NCI-H748 (cell line): ENCODE results near the gene CCDC146.

Experiments
- DNase-seq: peaks from one replicate; lab custom pipeline; 2025; ENCODE audit not compliant: unreplicated experiment; lab: John Stamatoyannopoulos, UW

CCDC146 gene

GRCh38 chr7:77282897-77283296 is 160.5 kb downstream of the CCDC146 start:
- no peak for DNase-seq

GRCh38 chr7:77284005-77284404 is 161.6 kb downstream of the CCDC146 start:
- DNase-seq = no peak

GRCh38 chr7:77284616-77285015 is 162.2 kb downstream of the CCDC146 start:
- DNase-seq = no peak

- peak; percentile 45 for DNase-seq
Measured at GRCh38 chr7:77288676-77289320, 166.4 kb downstream of the CCDC146 start.

GRCh38 chr7:77289387-77289786 is 167.0 kb downstream of the CCDC146 start:
- no peak for DNase-seq

GRCh38 chr7:77290425-77290824 is 168.0 kb downstream of the CCDC146 start:
- no peak for DNase-seq

GRCh38 chr7:77293046-77293445 is 170.6 kb downstream of the CCDC146 start:
- DNase-seq = no peak

GRCh38 chr7:77295549-77295948 is 173.1 kb downstream of the CCDC146 start:
- DNase-seq = no peak

GRCh38 chr7:77306231-77307067 is 184.0 kb downstream of the CCDC146 start:
- no peak for DNase-seq

GRCh38 chr7:77308792-77309191 is 186.4 kb downstream of the CCDC146 start:
- DNase-seq = no peak

- no peak for DNase-seq
Measured at GRCh38 chr7:77309714-77310220, 187.4 kb downstream of the CCDC146 start.

GRCh38 chr7:77310982-77311381 is 188.6 kb downstream of the CCDC146 start:
- no peak for DNase-seq

- no peak for DNase-seq
Measured at GRCh38 chr7:77313085-77313484, 190.7 kb downstream of the CCDC146 start.

- DNase-seq = no peak
Measured at GRCh38 chr7:77313876-77314480, 191.6 kb downstream of the CCDC146 start.

- DNase-seq = no peak
Measured at GRCh38 chr7:77315182-77315591, 192.8 kb downstream of the CCDC146 start.

GRCh38 chr7:77316219-77316978 is 194.0 kb downstream of the CCDC146 start:
- no peak for DNase-seq

GRCh38 chr7:77318019-77318418 is 195.6 kb downstream of the CCDC146 start:
- no peak for DNase-seq

- DNase-seq = no peak
Measured at GRCh38 chr7:77320137-77320536, 197.7 kb downstream of the CCDC146 start.

GRCh38 chr7:77320714-77321113 is 198.3 kb downstream of the CCDC146 start:
- DNase-seq = no peak

GRCh38 chr7:77321300-77321699 is 198.9 kb downstream of the CCDC146 start:
- DNase-seq = no peak

GRCh38 chr7:77326131-77326530 is 203.7 kb downstream of the CCDC146 start:
- DNase-seq = no peak
